MV-4-11 (cell line): Measurements from ENCODE around the gene NR1I3.
A peak's percentile ranks its signal among the peaks of the same experiment; 100 is the strongest.

Experiments
- DNase-seq: peaks from one replicate; lab custom pipeline; 2025; lab: John Stamatoyannopoulos, UW

NR1I3 gene

GRCh38 chr1:161218301-161219077, 19.5 kb downstream of the NR1I3 start:
- no peak for DNase-seq

GRCh38 chr1:161217831-161218230, 20.2 kb downstream of the NR1I3 start:
- no peak for DNase-seq

DNA sequence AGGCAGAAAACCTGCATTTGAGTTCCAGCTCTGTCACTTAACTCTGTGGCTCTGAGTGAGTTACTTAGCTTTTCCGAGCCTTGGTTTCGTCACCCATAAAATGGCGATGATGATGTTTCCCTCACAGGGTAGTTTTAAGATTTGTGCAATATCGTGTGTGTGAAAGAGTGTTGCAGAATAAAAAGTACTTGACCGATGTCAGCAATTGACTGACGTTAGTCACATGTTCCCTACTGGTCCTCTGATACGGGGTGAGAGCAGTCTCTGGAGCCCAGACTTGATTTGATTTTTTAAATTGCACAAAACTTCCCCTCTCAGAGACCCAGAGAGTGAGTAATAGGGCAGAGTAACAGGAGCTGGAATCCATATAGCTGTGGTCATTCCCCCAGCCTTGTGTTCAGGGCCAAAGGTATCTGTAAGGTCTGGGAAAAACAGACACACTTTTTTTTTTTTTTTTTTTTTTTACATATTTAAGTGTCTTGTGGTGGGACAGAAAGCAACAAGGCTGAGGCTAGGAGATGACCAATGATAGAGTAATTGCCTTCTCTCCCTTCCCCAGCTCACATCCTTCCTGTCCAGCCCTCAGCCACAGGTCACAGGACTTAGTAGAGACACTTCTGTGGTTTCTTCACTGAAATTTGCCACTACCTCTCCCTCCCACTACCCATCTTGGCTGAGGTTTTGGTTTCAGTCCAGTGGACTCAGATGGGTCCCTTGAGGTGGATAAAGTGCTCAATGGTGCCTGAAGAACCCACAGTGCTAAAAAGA, 20.9 kb downstream of the NR1I3 start:
- peak; percentile 92 for DNase-seq

- DNase-seq: peak; percentile 73
Observed at GRCh38 chr1:161215076-161215475, 22.9 kb downstream of the NR1I3 start, which contains the start of gene FCER1G. Gene FCER1G (plus strand): TSS chr1:161215295. CDS start chr1:161215322, 27 bp downstream.

- peak; percentile 81 for DNase-seq
Observed at GRCh38 chr1:161214369-161214768, 23.6 kb downstream of the NR1I3 start.

- peak; percentile 79 for DNase-seq
Observed at GRCh38 chr1:161209790-161210409, 28.1 kb downstream of the NR1I3 start.

- DNase-seq: no peak
Observed at GRCh38 chr1:161207173-161207572, 30.8 kb downstream of the NR1I3 start.

- no peak for DNase-seq
Observed at GRCh38 chr1:161206411-161207140, 31.4 kb downstream of the NR1I3 start.

DNA sequence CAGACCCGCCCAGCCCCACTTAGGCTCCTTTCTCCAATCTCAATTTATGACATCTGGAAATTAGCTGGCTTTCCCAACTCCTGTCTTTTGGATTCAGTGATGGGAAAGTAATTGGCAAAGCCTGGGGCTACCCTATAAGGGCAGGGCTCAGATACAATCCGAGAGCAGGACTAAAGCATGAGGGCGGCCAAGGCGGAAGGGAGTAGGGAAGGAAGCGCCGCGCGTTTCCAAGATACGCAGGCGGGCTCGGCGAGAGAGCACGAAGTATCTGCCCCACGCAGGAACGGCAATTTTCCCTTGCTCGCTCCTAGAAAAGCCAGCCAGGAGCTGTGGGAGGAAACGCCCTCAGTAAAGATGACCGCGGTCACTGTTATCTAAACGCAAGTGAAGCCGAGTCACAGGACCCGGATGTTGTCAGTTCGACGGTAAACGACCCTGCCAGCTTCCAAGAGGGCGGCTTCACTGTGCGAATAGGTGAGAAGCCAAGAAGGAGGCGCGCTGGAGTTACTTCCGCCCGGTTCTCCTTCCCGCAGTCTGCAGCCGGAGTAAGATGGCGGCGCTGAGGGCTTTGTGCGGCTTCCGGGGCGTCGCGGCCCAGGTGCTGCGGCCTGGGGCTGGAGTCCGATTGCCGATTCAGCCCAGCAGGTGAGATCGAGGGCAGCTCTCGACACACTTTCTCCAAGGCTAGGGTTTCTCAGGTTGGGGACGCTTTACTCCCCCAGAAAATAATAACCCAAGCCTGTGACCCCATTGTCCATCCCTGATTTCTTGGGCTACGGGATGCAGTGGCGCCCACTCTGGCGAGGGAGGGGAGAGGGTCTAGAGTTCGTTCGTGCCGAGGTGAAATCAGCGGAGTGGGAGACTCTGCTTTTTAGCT, 35.9 kb downstream of the NR1I3 start, which contains the start of gene NDUFS2:
Gene NDUFS2 (plus strand): TSS at position 532 of the 877 bp plus-strand sequence. CDS start 19 bp downstream, at position 551.
- DNase-seq: peak; percentile 98

- peak; percentile 87 for DNase-seq
Observed at GRCh38 chr1:161200992-161201835, 36.8 kb downstream of the NR1I3 start.

DNA sequence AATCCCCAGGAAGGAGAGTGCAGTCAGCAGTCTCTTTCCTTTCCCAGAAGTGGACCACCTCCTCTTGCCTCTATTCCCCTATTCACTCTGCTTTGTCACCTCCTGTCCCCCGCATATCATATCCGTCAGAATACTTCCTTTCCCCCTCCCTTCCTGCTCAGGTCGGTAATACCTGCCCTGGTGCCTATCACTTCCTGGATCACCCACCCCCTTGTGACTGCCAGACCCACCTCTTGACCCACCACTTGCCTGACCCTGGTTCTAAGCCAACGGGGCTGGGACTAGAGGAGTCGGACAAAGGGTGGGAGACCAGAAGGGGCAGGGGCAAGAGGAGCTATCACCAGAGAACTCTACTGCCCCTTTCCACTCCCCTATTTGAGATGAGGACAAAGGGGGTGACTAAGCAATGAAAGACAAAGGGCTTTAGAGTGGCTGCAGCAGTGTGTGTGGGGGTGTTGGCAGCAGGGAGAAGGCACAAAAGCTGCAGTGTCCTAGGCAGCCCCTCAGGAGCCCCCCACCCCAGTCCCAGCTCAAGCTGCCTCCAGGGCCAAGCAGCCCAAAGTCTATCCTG, 37.5 kb downstream of the NR1I3 start:
- DNase-seq: no peak

- no peak for DNase-seq
Observed at GRCh38 chr1:161199506-161200139, 38.4 kb downstream of the NR1I3 start.

- no peak for DNase-seq
Observed at GRCh38 chr1:161198897-161199431, 39.0 kb downstream of the NR1I3 start, which contains the start of gene ADAMTS4. Gene ADAMTS4 (minus strand): TSS chr1:161199054. CDS start chr1:161198627, 427 bp downstream.

DNA sequence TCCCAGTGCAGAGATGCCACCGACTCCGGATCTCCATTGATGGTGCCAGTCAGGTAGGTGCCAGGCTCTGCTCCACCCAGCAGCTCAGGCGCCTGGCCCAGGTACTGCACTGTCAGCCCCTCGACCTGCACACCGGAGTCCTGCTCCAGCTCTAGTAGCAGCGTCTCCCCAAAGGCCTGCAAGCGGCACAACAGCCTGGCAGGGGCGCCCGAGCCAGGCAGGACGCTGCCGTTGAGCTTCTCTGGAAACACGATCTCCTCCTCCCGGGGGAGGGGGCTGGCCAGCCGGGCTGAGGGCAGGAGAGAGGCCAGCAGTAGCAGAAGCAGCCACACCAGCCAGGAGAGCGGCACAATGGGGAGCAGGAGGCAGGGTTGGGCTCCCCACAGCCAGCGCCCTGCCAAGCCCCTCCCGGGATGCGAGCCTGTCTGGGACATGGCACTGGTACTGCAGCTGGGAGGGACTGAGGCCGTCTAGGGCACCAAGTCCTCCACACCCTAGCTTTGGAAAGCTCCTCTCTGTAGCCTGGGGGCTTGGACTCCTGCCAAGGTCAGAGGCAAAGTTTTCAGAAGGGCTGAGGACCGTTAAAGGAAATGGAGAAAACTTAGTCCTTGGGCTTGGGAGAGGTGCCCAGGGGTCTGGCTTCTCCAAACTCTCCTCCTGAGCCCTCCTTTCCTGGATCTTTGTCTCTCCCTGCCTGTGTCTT, 39.7 kb downstream of the NR1I3 start:
- DNase-seq: no peak

GRCh38 chr1:161197560-161198193, 40.3 kb downstream of the NR1I3 start:
- no peak for DNase-seq

DNA sequence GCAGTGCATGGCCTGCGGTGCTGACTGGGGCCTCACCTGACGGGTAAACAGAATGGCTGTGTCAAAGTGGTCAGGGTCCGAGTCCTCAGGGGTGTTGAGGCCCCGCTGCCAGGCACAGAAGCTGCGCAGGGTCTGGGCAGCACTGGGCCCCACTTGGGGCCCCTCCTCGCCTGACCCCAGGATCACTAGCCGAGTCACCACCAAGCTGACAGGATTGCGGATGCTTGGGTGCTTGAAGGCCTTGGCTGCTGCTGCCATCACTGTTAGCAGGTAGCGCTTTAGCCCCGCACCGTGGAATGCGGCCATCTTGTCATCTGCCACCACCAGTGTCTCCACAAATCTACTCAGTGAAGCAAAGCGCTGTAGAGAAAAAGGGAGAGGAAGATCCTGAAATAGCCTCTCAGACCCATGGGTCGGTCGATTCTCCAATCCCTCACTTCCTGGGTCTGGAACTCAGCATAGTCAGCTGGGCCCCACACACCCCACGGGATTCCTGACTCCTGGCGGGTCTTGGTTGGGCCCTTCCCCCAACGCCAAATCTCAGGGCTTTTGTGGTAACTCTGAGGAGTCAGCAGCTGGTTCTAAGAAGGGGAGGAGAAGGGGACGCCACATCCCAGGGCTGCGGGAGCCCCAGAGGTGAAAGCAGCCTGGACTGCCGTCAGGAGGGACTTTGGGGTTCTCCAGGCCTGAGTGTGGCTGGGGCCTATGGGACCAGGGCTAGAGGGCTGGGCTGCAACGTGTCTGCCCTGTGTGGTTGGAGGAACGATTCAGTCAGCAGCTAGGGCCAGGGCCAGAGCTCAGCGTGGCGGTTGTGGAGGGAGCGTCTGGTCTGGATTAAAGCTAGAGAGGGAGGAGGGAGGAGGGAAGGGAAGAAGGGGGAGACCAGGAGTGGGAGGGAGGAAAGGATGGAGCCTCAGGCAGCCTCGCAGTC, 41.2 kb downstream of the NR1I3 start:
- DNase-seq: peak; percentile 59
